WTC11 (cell line): ENCODE results near the gene SEPTIN8. TPM values are rescaled to one million over a fixed set of nuclear protein-coding genes. Genes with fewer than 3 reads are reported as not detected.

Experiments
- ATAC-seq: fragments of 200-7000 bp; cut with Tn5 transposase; 2 replicates; pipeline ENCODE4 v1.10.0; 2021; ENCODE audit warnings: mild to moderate bottlenecking, moderate library complexity
- CTCF ChIA-PET: fragments of 300-600 bp; sonication (Branson Sonifier 250); formaldehyde crosslinking; loops from one replicate; lab custom pipeline; 2021; ENCODE audit warnings: antibody characterized with exemption; lab: Charles Lee
- POLR2A ChIA-PET: fragments of 350-600 bp; sonication (Branson Sonifier 250); formaldehyde crosslinking; loops from one replicate; lab custom pipeline; 2021; ENCODE audit warnings: antibody characterized with exemption; lab: Charles Lee
- DNase-seq: peaks from one replicate; pipeline ENCODE4 v3.0.0; 2021; ENCODE audit warnings: low spot score
- H3K27ac Mint-ChIP-seq: 2 replicates; pipeline ENCODE4 v1.8.0; 2021; ENCODE audit warnings: mixed read lengths
- H3K27me3 Mint-ChIP-seq: 2 replicates; pipeline ENCODE4 v1.8.0; 2021; ENCODE audit warnings: low read depth, mild to moderate bottlenecking, moderate library complexity, mixed read lengths
- H3K36me3 Mint-ChIP-seq: 2 replicates; pipeline ENCODE4 v1.8.0; 2021; ENCODE audit warnings: mixed read lengths
- H3K4me1 Mint-ChIP-seq: 2 replicates; pipeline ENCODE4 v1.8.0; 2022; ENCODE audit warnings: mixed read lengths
- H3K4me3 Mint-ChIP-seq: 2 replicates; pipeline ENCODE4 v1.8.0; 2021; ENCODE audit warnings: mild to moderate bottlenecking, moderate library complexity, mixed read lengths
- H3K9me3 Mint-ChIP-seq: 2 replicates; pipeline ENCODE4 v1.8.0; 2021; ENCODE audit warnings: mixed read lengths
- ATF1 ChIP-seq: sonication (generic); formaldehyde crosslinking; IDR thresholded peaks from 2 replicates; pipeline ENCODE4 v1.8.1; 2023; ENCODE audit warnings: mild to moderate bottlenecking, moderate library complexity, missing genetic modification reagents
- CREB1 ChIP-seq: sonication (generic); formaldehyde crosslinking; IDR thresholded peaks from 2 replicates; pipeline ENCODE4 v1.8.0; 2023; ENCODE audit warnings: mild to moderate bottlenecking, missing genetic modification reagents
- FOXK1 ChIP-seq: sonication (generic); formaldehyde crosslinking; IDR thresholded peaks from 2 replicates; pipeline ENCODE4 v1.8.0; 2022; ENCODE audit warnings: mild to moderate bottlenecking, moderate library complexity, missing genetic modification reagents
- FOXP1 ChIP-seq: sonication (generic); formaldehyde crosslinking; IDR thresholded peaks from 2 replicates; pipeline ENCODE4 v1.8.0; 2022; ENCODE audit warnings: missing genetic modification reagents, mild to moderate bottlenecking, moderate library complexity, borderline replicate concordance
- KAT7 ChIP-seq: sonication (generic); formaldehyde crosslinking; IDR thresholded peaks from 2 replicates; pipeline ENCODE4 v1.8.1; 2023; ENCODE audit warnings: missing genetic modification reagents, mild to moderate bottlenecking, borderline replicate concordance
- OVOL2 ChIP-seq: fragments of 250-450 bp; sonication (Bioruptor Pico); IDR thresholded peaks from 2 replicates; pipeline ENCODE4 v1.9.0; 2021; ENCODE audit warnings: mild to moderate bottlenecking, borderline replicate concordance
- SMAD4 ChIP-seq: sonication (generic); formaldehyde crosslinking; IDR thresholded peaks from 2 replicates; pipeline ENCODE4 v1.8.0; 2022; ENCODE audit warnings: mild to moderate bottlenecking, missing genetic modification reagents
- SP1 ChIP-seq: sonication (generic); formaldehyde crosslinking; conservative IDR thresholded peaks from 2 replicates; pipeline ENCODE4 v1.8.1; 2022; ENCODE audit warnings: missing genetic modification reagents
- ZNF121 ChIP-seq: sonication (generic); formaldehyde crosslinking; IDR thresholded peaks from 2 replicates; pipeline ENCODE4 v1.8.0; 2023; ENCODE audit warnings: missing genetic modification reagents
- ZNF317 ChIP-seq: sonication (generic); formaldehyde crosslinking; IDR thresholded peaks from 2 replicates; pipeline ENCODE4 v1.8.1; 2023; ENCODE audit warnings: low read depth, mild to moderate bottlenecking, moderate library complexity, missing genetic modification reagents, borderline replicate concordance
- ZNF423 ChIP-seq: fragments of 250-450 bp; sonication (Bioruptor Pico); IDR thresholded peaks from 2 replicates; pipeline ENCODE4 v2.1.2; 2022; ENCODE audit warnings: mild to moderate bottlenecking, moderate library complexity
- total RNA-seq: library from RNA; stranded (reverse); gene quantifications from 3 replicates; pipeline ENCODE4 v1.2.3, GENCODE V29; 2021
- TF ChIP-seq, protein P1 (sequence below): fragments of 250-450 bp; sonication (Bioruptor Pico); IDR thresholded peaks from 2 replicates; pipeline ENCODE4 v2.1.2; 2022; ENCODE audit warnings: mild to moderate bottlenecking, moderate library complexity
- TF ChIP-seq, protein P2 (sequence below): sonication (generic); formaldehyde crosslinking; IDR thresholded peaks from 2 replicates; pipeline ENCODE4 v1.8.0; 2023; ENCODE audit warnings: missing genetic modification reagents
- TF ChIP-seq, protein P3 (sequence below): fragments of 250-450 bp; sonication (Bioruptor Pico); IDR thresholded peaks from 2 replicates; pipeline ENCODE4 v1.9.0; 2021; ENCODE audit warnings: mild to moderate bottlenecking, borderline replicate concordance
- TF ChIP-seq, protein P4 (sequence below): sonication (generic); formaldehyde crosslinking; IDR thresholded peaks from 2 replicates; pipeline ENCODE4 v1.8.1; 2022; ENCODE audit warnings: low read depth, missing genetic modification reagents, borderline replicate concordance
- TF ChIP-seq, protein P5 (sequence below): sonication (generic); formaldehyde crosslinking; IDR thresholded peaks from 2 replicates; pipeline ENCODE4 v1.8.0; 2023; ENCODE audit warnings: mild to moderate bottlenecking, missing genetic modification reagents

The SEPTIN8 gene
- total RNA-seq, 1 experiment from 2014 or later = 35.8 TPM

DNA sequence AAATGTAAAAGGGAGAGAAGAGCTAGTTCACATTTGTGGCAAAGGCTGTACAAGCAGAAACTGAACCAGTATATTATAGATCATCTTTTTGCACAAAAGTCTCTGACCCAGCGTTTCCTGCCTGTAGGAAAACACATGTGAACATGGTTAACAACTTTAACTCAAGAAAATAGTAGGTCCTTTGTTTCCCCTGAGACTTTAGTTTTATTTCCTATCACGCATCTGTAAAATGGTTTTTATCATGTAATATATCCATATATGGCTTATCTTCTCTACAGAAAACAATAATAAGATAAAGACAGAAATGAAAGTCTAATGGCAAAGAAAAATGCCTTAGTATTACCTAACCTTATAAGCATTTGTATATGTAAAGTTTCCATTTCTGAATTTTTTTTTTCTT is 42.4 kb downstream of the SEPTIN8 start:
- H3K9me3 Mint-ChIP-seq = no peaks in the 10 kb centered on the region
- peaks cover 15% of the 10 kb centered on the region for H3K4me1 Mint-ChIP-seq
- H3K36me3 Mint-ChIP-seq = no peaks in the 10 kb centered on the region
- ATAC-seq (no peak), DNase-seq (no peak)
- CTCF ChIA-PET = no interaction called here
- TF ChIP-seq ZNF423 (no peak), SP1 (no peak), OVOL2 (CRISPR knock-in tag) (no peak), CREB1 (no peak), ATF1 (no peak), FOXP1 (no peak), KAT7 (no peak), SMAD4 (CRISPR knock-in tag) (no peak), ZNF317 (CRISPR knock-in tag) (no peak)
- TF ChIP-seq, protein P1, sequence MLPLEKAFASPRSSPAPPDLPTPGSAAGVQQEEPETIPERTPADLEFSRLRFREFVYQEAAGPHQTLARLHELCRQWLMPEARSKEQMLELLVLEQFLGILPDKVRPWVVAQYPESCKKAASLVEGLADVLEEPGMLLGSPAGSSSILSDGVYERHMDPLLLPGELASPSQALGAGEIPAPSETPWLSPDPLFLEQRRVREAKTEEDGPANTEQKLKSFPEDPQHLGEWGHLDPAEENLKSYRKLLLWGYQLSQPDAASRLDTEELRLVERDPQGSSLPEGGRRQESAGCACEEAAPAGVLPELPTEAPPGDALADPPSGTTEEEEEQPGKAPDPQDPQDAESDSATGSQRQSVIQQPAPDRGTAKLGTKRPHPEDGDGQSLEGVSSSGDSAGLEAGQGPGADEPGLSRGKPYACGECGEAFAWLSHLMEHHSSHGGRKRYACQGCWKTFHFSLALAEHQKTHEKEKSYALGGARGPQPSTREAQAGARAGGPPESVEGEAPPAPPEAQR (CRISPR knock-in tag) = no peak
- TF ChIP-seq, protein P2, sequence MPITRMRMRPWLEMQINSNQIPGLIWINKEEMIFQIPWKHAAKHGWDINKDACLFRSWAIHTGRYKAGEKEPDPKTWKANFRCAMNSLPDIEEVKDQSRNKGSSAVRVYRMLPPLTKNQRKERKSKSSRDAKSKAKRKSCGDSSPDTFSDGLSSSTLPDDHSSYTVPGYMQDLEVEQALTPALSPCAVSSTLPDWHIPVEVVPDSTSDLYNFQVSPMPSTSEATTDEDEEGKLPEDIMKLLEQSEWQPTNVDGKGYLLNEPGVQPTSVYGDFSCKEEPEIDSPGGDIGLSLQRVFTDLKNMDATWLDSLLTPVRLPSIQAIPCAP (CRISPR knock-in tag) = no peak
- TF ChIP-seq, protein P3, sequence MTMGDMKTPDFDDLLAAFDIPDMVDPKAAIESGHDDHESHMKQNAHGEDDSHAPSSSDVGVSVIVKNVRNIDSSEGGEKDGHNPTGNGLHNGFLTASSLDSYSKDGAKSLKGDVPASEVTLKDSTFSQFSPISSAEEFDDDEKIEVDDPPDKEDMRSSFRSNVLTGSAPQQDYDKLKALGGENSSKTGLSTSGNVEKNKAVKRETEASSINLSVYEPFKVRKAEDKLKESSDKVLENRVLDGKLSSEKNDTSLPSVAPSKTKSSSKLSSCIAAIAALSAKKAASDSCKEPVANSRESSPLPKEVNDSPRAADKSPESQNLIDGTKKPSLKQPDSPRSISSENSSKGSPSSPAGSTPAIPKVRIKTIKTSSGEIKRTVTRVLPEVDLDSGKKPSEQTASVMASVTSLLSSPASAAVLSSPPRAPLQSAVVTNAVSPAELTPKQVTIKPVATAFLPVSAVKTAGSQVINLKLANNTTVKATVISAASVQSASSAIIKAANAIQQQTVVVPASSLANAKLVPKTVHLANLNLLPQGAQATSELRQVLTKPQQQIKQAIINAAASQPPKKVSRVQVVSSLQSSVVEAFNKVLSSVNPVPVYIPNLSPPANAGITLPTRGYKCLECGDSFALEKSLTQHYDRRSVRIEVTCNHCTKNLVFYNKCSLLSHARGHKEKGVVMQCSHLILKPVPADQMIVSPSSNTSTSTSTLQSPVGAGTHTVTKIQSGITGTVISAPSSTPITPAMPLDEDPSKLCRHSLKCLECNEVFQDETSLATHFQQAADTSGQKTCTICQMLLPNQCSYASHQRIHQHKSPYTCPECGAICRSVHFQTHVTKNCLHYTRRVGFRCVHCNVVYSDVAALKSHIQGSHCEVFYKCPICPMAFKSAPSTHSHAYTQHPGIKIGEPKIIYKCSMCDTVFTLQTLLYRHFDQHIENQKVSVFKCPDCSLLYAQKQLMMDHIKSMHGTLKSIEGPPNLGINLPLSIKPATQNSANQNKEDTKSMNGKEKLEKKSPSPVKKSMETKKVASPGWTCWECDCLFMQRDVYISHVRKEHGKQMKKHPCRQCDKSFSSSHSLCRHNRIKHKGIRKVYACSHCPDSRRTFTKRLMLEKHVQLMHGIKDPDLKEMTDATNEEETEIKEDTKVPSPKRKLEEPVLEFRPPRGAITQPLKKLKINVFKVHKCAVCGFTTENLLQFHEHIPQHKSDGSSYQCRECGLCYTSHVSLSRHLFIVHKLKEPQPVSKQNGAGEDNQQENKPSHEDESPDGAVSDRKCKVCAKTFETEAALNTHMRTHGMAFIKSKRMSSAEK (CRISPR knock-in tag) = no peak
- POLR2A ChIA-PET = no interaction called here
- no peak overlapping the region for H3K4me3 Mint-ChIP-seq
- no peak overlapping the region for H3K27ac Mint-ChIP-seq
- H3K27me3 Mint-ChIP-seq = no peaks in the 10 kb centered on the region; the same call in 1 of the 2 replicates

DNA sequence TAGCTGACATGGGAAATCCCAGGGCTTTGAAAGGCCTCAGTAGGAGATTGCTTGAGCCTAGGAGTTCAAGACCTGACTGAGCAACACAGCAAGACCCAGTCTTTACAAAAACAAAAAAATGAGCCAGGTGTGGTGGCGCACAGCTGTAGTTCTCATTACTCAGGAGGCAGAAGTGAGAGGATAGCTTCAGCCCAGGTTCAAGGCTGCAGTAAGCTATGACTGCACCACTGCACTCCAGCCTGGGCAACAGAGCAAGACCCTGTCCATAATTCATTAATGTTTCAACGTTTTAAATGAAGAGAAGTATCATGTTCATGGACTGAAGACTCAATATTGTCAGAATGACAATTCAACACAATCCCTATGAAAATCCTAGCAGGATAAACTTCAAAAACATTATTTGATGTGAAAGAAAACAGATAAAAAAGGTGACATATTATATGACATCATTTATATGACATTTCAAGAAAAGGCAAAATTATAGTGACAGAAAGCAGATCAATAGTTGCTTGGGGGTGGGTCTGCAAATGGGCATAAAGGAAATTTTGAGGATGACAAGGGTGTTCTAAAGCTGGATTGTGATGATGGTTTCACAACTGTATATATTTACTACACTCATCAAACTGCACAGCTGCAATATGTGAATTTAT is 43.4 kb downstream of the SEPTIN8 start:
- ChIA-PET POLR2A (no interaction called here), CTCF (interaction anchor here (0.8 kb wide), 1 partner anchor 14 kb away, joined by 3 read pairs; no protein-coding TSS in a partner anchor)
- ATAC-seq (no peak), DNase-seq (no peak)
- Mint-ChIP-seq H3K36me3 (no peaks in the 10 kb centered on the region), H3K4me1 (peaks cover 15% of the 10 kb centered on the region), H3K4me3 (no peak overlapping the region), H3K9me3 (no peaks in the 10 kb centered on the region), H3K27me3 (no peaks in the 10 kb centered on the region; the same call in 1 of the 2 replicates), H3K27ac (no peak overlapping the region)
- no peak for TF ChIP-seq FOXK1
- TF ChIP-seq, protein P4, sequence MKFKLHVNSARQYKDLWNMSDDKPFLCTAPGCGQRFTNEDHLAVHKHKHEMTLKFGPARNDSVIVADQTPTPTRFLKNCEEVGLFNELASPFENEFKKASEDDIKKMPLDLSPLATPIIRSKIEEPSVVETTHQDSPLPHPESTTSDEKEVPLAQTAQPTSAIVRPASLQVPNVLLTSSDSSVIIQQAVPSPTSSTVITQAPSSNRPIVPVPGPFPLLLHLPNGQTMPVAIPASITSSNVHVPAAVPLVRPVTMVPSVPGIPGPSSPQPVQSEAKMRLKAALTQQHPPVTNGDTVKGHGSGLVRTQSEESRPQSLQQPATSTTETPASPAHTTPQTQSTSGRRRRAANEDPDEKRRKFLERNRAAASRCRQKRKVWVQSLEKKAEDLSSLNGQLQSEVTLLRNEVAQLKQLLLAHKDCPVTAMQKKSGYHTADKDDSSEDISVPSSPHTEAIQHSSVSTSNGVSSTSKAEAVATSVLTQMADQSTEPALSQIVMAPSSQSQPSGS = no peak
- TF ChIP-seq, protein P5, sequence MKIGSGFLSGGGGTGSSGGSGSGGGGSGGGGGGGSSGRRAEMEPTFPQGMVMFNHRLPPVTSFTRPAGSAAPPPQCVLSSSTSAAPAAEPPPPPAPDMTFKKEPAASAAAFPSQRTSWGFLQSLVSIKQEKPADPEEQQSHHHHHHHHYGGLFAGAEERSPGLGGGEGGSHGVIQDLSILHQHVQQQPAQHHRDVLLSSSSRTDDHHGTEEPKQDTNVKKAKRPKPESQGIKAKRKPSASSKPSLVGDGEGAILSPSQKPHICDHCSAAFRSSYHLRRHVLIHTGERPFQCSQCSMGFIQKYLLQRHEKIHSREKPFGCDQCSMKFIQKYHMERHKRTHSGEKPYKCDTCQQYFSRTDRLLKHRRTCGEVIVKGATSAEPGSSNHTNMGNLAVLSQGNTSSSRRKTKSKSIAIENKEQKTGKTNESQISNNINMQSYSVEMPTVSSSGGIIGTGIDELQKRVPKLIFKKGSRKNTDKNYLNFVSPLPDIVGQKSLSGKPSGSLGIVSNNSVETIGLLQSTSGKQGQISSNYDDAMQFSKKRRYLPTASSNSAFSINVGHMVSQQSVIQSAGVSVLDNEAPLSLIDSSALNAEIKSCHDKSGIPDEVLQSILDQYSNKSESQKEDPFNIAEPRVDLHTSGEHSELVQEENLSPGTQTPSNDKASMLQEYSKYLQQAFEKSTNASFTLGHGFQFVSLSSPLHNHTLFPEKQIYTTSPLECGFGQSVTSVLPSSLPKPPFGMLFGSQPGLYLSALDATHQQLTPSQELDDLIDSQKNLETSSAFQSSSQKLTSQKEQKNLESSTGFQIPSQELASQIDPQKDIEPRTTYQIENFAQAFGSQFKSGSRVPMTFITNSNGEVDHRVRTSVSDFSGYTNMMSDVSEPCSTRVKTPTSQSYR (CRISPR knock-in tag) = no peak
- TF ChIP-seq ZNF121 (CRISPR knock-in tag) = peak; percentile 39; the same call in 1 of the 2 replicates
- TF ChIP-seq, protein P1 (CRISPR knock-in tag) = no peak
